GM20000 (cell line): Measurements from ENCODE around the gene RANBP3.
"Not testable (repeated sequence)": the region's sequence is repeated elsewhere in the genome, so short reads cannot be mapped to it uniquely, and the experiment has no call there.

Experiments
- DNase-seq: peaks from one replicate; pipeline ENCODE4 v3.0.0; 2012; ENCODE audit warnings: low spot score
- TF ChIP-seq, protein P1 (sequence below): IDR thresholded peaks from 2 replicates; pipeline ENCODE4 v1.5.1; 2012; ENCODE audit warnings: mild to moderate bottlenecking, control low read depth; ENCODE audit errors: extremely low read depth, missing control alignments

The RANBP3 gene

DNA sequence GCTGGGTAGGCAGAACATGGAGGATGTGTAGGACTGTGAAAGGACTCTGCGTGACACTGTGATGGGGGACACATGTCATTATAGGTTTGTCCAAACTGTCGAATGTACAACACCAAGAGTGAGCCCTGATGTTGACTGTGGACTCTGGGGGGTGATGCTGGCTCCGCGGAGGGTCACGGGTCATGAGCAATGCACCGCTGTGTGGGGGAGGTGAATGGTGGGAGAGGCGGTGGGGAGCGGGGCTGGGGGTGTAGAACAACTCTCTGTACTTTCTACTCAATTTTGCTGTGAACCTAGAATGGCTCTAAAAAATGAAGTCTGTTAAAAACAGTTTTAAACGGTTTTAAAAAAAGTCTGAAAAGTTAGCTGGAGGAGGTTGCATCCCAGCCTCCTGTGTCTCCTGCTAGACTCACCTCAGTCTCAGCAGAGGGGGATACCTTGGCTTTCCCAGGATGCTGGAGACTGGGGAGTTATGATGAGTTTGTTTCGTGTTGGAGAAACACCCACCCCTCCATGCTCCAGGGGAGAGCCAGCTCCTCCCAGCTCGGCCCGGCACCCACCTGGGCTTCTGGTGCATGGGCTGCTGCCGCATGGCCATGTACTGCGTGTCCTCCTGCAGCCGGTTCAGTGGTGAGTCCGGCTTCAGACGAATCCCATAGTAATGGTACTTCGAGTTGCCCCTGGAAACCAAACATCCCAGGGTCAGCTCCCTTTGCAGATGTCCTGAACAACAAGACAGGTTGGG lies 34.7 kb upstream of the RANBP3 start:
- no peak for DNase-seq
- TF ChIP-seq, protein P1, sequence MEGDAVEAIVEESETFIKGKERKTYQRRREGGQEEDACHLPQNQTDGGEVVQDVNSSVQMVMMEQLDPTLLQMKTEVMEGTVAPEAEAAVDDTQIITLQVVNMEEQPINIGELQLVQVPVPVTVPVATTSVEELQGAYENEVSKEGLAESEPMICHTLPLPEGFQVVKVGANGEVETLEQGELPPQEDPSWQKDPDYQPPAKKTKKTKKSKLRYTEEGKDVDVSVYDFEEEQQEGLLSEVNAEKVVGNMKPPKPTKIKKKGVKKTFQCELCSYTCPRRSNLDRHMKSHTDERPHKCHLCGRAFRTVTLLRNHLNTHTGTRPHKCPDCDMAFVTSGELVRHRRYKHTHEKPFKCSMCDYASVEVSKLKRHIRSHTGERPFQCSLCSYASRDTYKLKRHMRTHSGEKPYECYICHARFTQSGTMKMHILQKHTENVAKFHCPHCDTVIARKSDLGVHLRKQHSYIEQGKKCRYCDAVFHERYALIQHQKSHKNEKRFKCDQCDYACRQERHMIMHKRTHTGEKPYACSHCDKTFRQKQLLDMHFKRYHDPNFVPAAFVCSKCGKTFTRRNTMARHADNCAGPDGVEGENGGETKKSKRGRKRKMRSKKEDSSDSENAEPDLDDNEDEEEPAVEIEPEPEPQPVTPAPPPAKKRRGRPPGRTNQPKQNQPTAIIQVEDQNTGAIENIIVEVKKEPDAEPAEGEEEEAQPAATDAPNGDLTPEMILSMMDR: no peak

DNA sequence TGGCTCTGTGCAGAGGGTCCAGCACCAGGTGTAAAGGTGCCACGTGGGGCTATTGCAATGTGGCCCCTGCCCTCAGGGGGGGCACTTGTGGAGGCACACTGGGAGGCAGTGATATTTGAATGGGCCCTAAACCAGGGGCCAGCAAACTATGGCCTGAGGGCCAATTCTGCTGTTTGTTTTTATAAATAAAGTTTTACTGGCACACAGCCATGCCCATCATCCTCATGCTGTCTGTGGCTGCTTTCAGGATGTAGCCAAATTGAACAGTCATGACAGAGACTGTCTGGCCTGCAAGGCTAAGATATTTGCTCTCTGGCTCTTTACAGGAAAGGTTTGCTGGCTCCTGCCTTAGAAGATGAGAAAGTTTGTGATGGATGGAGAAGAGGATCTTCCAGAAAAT lies 33.9 kb upstream of the RANBP3 start:
- TF ChIP-seq, protein P1: no peak

DNA sequence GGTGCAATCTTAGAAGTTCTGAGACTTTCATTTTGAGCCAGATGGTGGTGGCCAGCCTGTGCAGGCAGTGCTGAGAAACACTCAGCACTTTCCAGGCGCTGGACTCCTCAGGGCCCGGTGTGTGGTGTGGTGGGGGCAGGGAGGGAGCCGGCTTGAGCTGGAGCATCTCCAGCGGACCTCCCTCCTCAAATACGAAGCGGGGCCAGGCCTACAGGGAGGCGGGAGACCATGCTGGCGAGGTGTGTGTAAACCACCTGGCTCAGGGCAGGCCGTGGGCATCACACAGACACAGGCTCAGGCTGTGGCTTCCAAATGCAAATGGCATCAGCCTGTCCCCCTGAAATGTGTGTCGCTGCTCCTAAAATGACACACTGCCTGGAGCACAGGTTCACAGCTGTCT lies 33.3 kb upstream of the RANBP3 start:
- TF ChIP-seq, protein P1: no peak
- no peak for DNase-seq

More for the DNA sequence above, 33.9 kb upstream of the RANBP3 start:
- no peak for DNase-seq

DNA sequence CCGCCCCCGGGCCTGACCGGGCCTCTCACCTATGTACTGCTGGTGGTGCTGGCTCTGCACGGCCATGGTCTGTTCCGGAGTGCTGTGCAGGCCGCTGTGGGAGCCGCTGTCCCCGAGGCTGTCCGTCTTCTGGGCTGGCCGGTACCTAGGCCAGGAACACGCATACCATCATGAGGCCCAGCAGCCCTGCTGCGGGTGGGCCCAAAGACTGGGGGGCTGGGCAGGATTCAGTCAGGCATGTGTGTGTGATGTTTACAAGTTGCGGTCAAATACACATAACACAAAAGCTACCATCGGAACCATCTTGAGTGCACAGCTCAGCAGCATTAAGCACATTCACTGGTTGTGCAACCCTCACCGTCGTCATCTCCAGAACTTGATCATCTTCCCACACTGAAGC lies 32.2 kb upstream of the RANBP3 start:
- DNase-seq: no peak

DNA sequence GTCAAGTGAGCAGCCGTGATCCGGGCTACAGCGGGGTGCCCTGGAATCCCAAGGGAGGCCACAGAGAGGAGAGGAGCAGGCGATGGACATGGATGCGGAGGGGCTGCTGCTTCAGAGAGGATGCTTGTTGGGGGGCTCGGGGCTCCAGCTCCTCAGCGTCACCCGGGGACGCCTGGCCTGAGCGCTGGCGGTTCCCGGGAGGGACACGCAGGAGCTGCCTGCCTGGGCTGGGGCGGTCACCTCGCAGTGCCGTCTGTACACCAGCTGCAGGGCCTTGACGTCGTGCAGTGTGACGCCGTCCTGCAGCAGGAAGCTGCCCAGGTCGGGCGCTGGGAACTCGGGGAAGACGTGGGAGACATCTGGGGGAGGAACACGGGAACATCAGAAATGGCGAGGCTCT lies 29.9 kb upstream of the RANBP3 start:
- TF ChIP-seq, protein P1: no peak
- no peak for DNase-seq

More for the DNA sequence above, 32.2 kb upstream of the RANBP3 start:
- TF ChIP-seq, protein P1: no peak

DNA sequence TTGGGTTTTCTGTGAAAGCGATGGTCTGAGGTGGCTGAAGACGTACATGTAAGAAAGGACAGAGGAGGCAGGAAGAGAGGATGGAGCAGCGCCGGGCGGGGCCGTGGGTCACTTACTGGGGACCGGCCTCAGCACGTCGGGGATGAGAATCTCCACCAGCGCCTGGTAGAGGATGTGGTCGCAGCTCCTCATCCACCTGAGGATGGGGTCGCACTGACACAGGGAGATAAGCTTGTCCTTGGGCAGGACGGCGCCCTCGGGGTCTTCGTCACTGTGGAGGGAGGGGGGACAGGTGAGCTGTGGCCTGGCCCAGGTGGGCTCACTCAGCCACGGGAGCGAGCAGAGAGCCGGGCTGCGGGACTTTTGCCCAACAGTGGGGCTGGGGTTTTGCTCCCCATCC lies 29.0 kb upstream of the RANBP3 start:
- TF ChIP-seq, protein P1: no peak
- no peak for DNase-seq

DNA sequence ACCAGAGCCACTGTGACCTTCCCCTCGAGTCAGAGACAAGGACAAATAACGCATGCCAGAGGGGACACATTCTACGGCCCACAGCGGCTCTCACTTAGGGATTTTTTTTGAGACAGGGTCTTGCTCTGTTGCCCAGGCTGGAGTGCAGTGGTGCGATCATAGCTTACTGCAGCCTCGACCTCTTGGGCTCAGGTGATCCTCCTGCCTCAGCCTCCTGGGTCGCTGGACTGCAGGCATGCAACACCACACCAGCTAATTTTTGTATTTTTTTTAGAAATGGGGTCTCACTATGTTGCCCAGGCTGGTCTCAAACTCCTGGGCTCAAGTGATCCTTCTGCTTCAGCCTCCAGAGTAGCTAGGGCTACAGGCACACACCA lies 28.1 kb upstream of the RANBP3 start:
- DNase-seq: not testable (repeated sequence)
